ENCODE measurements around the gene RXRA.

- peak; percentile 55 for TF ChIP-seq MAX (IDR thresholded peaks at IDR 0.05)
- TF ChIP-seq CTCF (IDR thresholded peaks at IDR 0.05; ENCODE audit: low read depth, low read length, missing input control): no peak
- no peak for TF ChIP-seq TAF1 (conservative IDR thresholded peaks at IDR 0.05)
- no peak for TF ChIP-seq ATF3 (IDR thresholded peaks at IDR 0.05)
- TF ChIP-seq RAD21 (IDR thresholded peaks at IDR 0.05): peak; percentile 14 to 33
- TF ChIP-seq YY1 (IDR thresholded peaks at IDR 0.05): peak; percentile 37
Observed at GRCh38 chr9:134364391-134365114, 38.3 kb downstream of the RXRA start.
